Measurements from ENCODE around the gene TRMU.

TRMU gene

GRCh38 chr22:46293577-46294260 lies 41.8 kb upstream of the TRMU start:
- Histone ChIP-seq H3K36me3 (ENCODE audit: control insufficient read depth, insufficient read depth, low read length) (peaks cover 15% of the 10 kb centered on the region), H3K27me3 (ENCODE audit: control insufficient read depth, insufficient read depth, low read length) (no peaks in the 10 kb centered on the region), H3K4me3 (ENCODE audit: low read depth, low read length) (no peak overlapping the region), H3K9ac (ENCODE audit: low read depth, low read length) (no peak overlapping the region), H3K9me3 (ENCODE audit: control insufficient read depth, insufficient read depth, low read length) (no peaks in the 10 kb centered on the region), H3K4me1 (ENCODE audit: control insufficient read depth, insufficient read depth, low read length) (peaks cover 13% of the 10 kb centered on the region)

GRCh38 chr22:46294784-46295183 lies 40.7 kb upstream of the TRMU start:
- peaks cover 13% of the 10 kb centered on the region for H3K4me1 ChIP-seq (ENCODE audit: control insufficient read depth, insufficient read depth, low read length)
- H3K27me3 ChIP-seq (ENCODE audit: control insufficient read depth, insufficient read depth, low read length) = no peaks in the 10 kb centered on the region
- peak overlapping the region; percentile 24 for H3K9ac ChIP-seq (ENCODE audit: low read depth, low read length)
- no peak overlapping the region for H3K4me3 ChIP-seq (ENCODE audit: low read depth, low read length)
- peaks cover 15% of the 10 kb centered on the region for H3K36me3 ChIP-seq (ENCODE audit: control insufficient read depth, insufficient read depth, low read length)
- no peaks in the 10 kb centered on the region for H3K9me3 ChIP-seq (ENCODE audit: control insufficient read depth, insufficient read depth, low read length)

- Histone ChIP-seq H3K9ac (ENCODE audit: low read depth, low read length) (peak overlapping the region; percentile 89), H3K4me3 (ENCODE audit: low read depth, low read length) (peak overlapping the region; percentile 81), H3K4me1 (ENCODE audit: control insufficient read depth, insufficient read depth, low read length) (peaks cover 13% of the 10 kb centered on the region), H3K27me3 (ENCODE audit: control insufficient read depth, insufficient read depth, low read length) (no peaks in the 10 kb centered on the region), H3K9me3 (ENCODE audit: control insufficient read depth, insufficient read depth, low read length) (no peaks in the 10 kb centered on the region), H3K36me3 (ENCODE audit: control insufficient read depth, insufficient read depth, low read length) (peaks cover 12% of the 10 kb centered on the region)
Observed at GRCh38 chr22:46295277-46295971, 40.1 kb upstream of the TRMU start.

GRCh38 chr22:46296257-46297150 lies 39.0 kb upstream of the TRMU start, which contains the start of gene GTSE1:
TSS of gene GTSE1 (plus strand) at chr22:46296870. CDS start at chr22:46297401, 531 bp downstream.
- H3K9ac ChIP-seq (ENCODE audit: low read depth, low read length) = peak within 1 kb of the TSS; percentile 89
- H3K4me3 ChIP-seq (ENCODE audit: low read depth, low read length) = peak within 1 kb of the TSS; percentile 81
- no peaks in the 10 kb centered on the region for H3K27me3 ChIP-seq (ENCODE audit: control insufficient read depth, insufficient read depth, low read length)
- H3K9me3 ChIP-seq (ENCODE audit: control insufficient read depth, insufficient read depth, low read length) = no peaks in the 10 kb centered on the region
- H3K4me1 ChIP-seq (ENCODE audit: control insufficient read depth, insufficient read depth, low read length) = peaks cover 13% of the 10 kb centered on the region
- H3K36me3 ChIP-seq (ENCODE audit: control insufficient read depth, insufficient read depth, low read length) = peaks cover 8% of the 10 kb centered on the region

- Histone ChIP-seq H3K36me3 (ENCODE audit: control insufficient read depth, insufficient read depth, low read length) (peaks cover 8% of the 10 kb centered on the region), H3K9ac (ENCODE audit: low read depth, low read length) (peak overlapping the region; percentile 76), H3K4me1 (ENCODE audit: control insufficient read depth, insufficient read depth, low read length) (peaks cover 13% of the 10 kb centered on the region), H3K4me3 (ENCODE audit: low read depth, low read length) (peak overlapping the region; percentile 81), H3K9me3 (ENCODE audit: control insufficient read depth, insufficient read depth, low read length) (no peaks in the 10 kb centered on the region), H3K27me3 (ENCODE audit: control insufficient read depth, insufficient read depth, low read length) (no peaks in the 10 kb centered on the region)
Observed at GRCh38 chr22:46297151-46297812, 38.2 kb upstream of the TRMU start.

- Histone ChIP-seq H3K4me1 (ENCODE audit: control insufficient read depth, insufficient read depth, low read length) (peaks cover 13% of the 10 kb centered on the region), H3K9me3 (ENCODE audit: control insufficient read depth, insufficient read depth, low read length) (no peaks in the 10 kb centered on the region), H3K4me3 (ENCODE audit: low read depth, low read length) (no peak overlapping the region), H3K27me3 (ENCODE audit: control insufficient read depth, insufficient read depth, low read length) (no peaks in the 10 kb centered on the region), H3K36me3 (ENCODE audit: control insufficient read depth, insufficient read depth, low read length) (peaks cover 5% of the 10 kb centered on the region), H3K9ac (ENCODE audit: low read depth, low read length) (no peak overlapping the region)
Observed at GRCh38 chr22:46299101-46299500, 36.4 kb upstream of the TRMU start.

GRCh38 chr22:46300491-46300890 lies 35.0 kb upstream of the TRMU start:
- Histone ChIP-seq H3K4me1 (ENCODE audit: control insufficient read depth, insufficient read depth, low read length) (peaks cover 9% of the 10 kb centered on the region), H3K36me3 (ENCODE audit: control insufficient read depth, insufficient read depth, low read length) (peaks cover 5% of the 10 kb centered on the region), H3K9ac (ENCODE audit: low read depth, low read length) (no peak overlapping the region)

GRCh38 chr22:46303347-46303965 lies 32.1 kb upstream of the TRMU start:
- Histone ChIP-seq H3K4me1 (ENCODE audit: control insufficient read depth, insufficient read depth, low read length) (no peaks in the 10 kb centered on the region), H3K9ac (ENCODE audit: low read depth, low read length) (no peak overlapping the region), H3K4me3 (ENCODE audit: low read depth, low read length) (no peak overlapping the region), H3K27me3 (ENCODE audit: control insufficient read depth, insufficient read depth, low read length) (no peaks in the 10 kb centered on the region), H3K36me3 (ENCODE audit: control insufficient read depth, insufficient read depth, low read length) (peaks cover 3% of the 10 kb centered on the region), H3K9me3 (ENCODE audit: control insufficient read depth, insufficient read depth, low read length) (no peaks in the 10 kb centered on the region)

More at GRCh38 chr22:46300491-46300890, 35.0 kb upstream of the TRMU start:
- Histone ChIP-seq H3K4me3 (ENCODE audit: low read depth, low read length) (no peak overlapping the region), H3K27me3 (ENCODE audit: control insufficient read depth, insufficient read depth, low read length) (no peaks in the 10 kb centered on the region), H3K9me3 (ENCODE audit: control insufficient read depth, insufficient read depth, low read length) (no peaks in the 10 kb centered on the region)

GRCh38 chr22:46308283-46308988 lies 27.1 kb upstream of the TRMU start:
- peaks cover 16% of the 10 kb centered on the region for H3K36me3 ChIP-seq (ENCODE audit: control insufficient read depth, insufficient read depth, low read length)
- no peaks in the 10 kb centered on the region for H3K9me3 ChIP-seq (ENCODE audit: control insufficient read depth, insufficient read depth, low read length)
- no peak overlapping the region for H3K4me3 ChIP-seq (ENCODE audit: low read depth, low read length)
- H3K27me3 ChIP-seq (ENCODE audit: control insufficient read depth, insufficient read depth, low read length) = no peaks in the 10 kb centered on the region
- H3K4me1 ChIP-seq (ENCODE audit: control insufficient read depth, insufficient read depth, low read length) = no peaks in the 10 kb centered on the region
- H3K9ac ChIP-seq (ENCODE audit: low read depth, low read length) = no peak overlapping the region

GRCh38 chr22:46309526-46310085 lies 25.9 kb upstream of the TRMU start:
- no peak overlapping the region for H3K4me3 ChIP-seq (ENCODE audit: low read depth, low read length)
- H3K4me1 ChIP-seq (ENCODE audit: control insufficient read depth, insufficient read depth, low read length) = no peaks in the 10 kb centered on the region
- H3K36me3 ChIP-seq (ENCODE audit: control insufficient read depth, insufficient read depth, low read length) = peaks cover 20% of the 10 kb centered on the region
- H3K9me3 ChIP-seq (ENCODE audit: control insufficient read depth, insufficient read depth, low read length) = no peaks in the 10 kb centered on the region
- no peaks in the 10 kb centered on the region for H3K27me3 ChIP-seq (ENCODE audit: control insufficient read depth, insufficient read depth, low read length)
- no peak overlapping the region for H3K9ac ChIP-seq (ENCODE audit: low read depth, low read length)
